ENCODE measurements around the gene UBE2H. TPM values are rescaled to one million over a fixed set of nuclear protein-coding genes. Genes with fewer than 3 reads are reported as not detected.

UBE2H gene
- total and polyA plus RNA-seq, 10 donors: 13.5 to 98.0 (median 65.5) TPM

- TF ChIP-seq POLR2A (IDR thresholded peaks at IDR 0.05) (no peak), CTCF (IDR thresholded peaks at IDR 0.05 in 8 of 11, conservative IDR thresholded peaks at IDR 0.05 in 3 of 11) (no peak), POLR2AphosphoS5 (IDR thresholded peaks at IDR 0.05) (no peak)
- Histone ChIP-seq H3K36me3 (peaks cover 0 to 39% (median 3%) of the 10 kb centered on the region in 6 donors), H3K4me3 (no peak overlapping the region), H3K4me1 (peaks cover 5 to 88% (median 36%) of the 10 kb centered on the region in 6 donors), H3K9me3 (no peaks in the 10 kb centered on the region), H3K27me3 (replicated peaks in 1 of 7) (no peaks in the 10 kb centered on the region), H3K27ac (no peak overlapping the region)
- intact Hi-C loops (cut with DNase I; ENCODE audit: low total_unique reads): no loop called here
- DNase-seq: no peak
- 82 to 94% (median 92%) methylated on average over 4 of the region's 4 CpGs for WGBS, 5 donors
These were observed 34.8 kb downstream of the UBE2H start for GRCh38 chr7:129917934-129918333.

GRCh38 chr7:129914536-129915272 lies 38.1 kb downstream of the UBE2H start:
- intact Hi-C loops (cut with DNase I; ENCODE audit: low total_unique reads): no loop called here

GRCh38 chr7:129913428-129913827 lies 39.3 kb downstream of the UBE2H start:
- H3K4me3 ChIP-seq: no peak overlapping the region
- intact Hi-C loops (cut with DNase I; ENCODE audit: low total_unique reads): no loop called here
- DNase-seq: no peak
- H3K4me1 ChIP-seq: peaks cover 5 to 63% (median 34%) of the 10 kb centered on the region in 6 donors
- H3K27ac ChIP-seq: no peak overlapping the region
- peaks cover 0 to 34% (median 2%) of the 10 kb centered on the region in 6 donors for H3K36me3 ChIP-seq
- no peak for TF ChIP-seq POLR2A (IDR thresholded peaks at IDR 0.05)
- no peak for TF ChIP-seq POLR2AphosphoS5 (IDR thresholded peaks at IDR 0.05)
- no peak for TF ChIP-seq CTCF (IDR thresholded peaks at IDR 0.05 in 8 of 11, conservative IDR thresholded peaks at IDR 0.05 in 3 of 11)
- H3K27me3 ChIP-seq (replicated peaks in 1 of 7): no peaks in the 10 kb centered on the region
- no peaks in the 10 kb centered on the region for H3K9me3 ChIP-seq
- WGBS, 5 donors: 94 to 99% (median 98%) methylated on average over 3 of the region's 3 CpGs

More at GRCh38 chr7:129914536-129915272, 38.1 kb downstream of the UBE2H start:
- Histone ChIP-seq H3K9me3 (no peaks in the 10 kb centered on the region), H3K27ac (peak overlapping the region in 1 of 8 donors; percentile 1), H3K36me3 (peaks cover 0 to 42% (median 2%) of the 10 kb centered on the region in 6 donors), H3K4me1 (peaks cover 5 to 65% (median 35%) of the 10 kb centered on the region in 6 donors), H3K4me3 (no peak overlapping the region), H3K27me3 (replicated peaks in 1 of 7) (no peaks in the 10 kb centered on the region)
- WGBS, 5 donors: 49 to 62% (median 58%) methylated on average over 9 of the region's 9 CpGs
- TF ChIP-seq CTCF (IDR thresholded peaks at IDR 0.05 in 8 of 11, conservative IDR thresholded peaks at IDR 0.05 in 3 of 11): no peak
- DNase-seq: no peak

- Histone ChIP-seq H3K4me1 (peaks cover 5 to 63% (median 42%) of the 10 kb centered on the region in 6 donors), H3K36me3 (peaks cover 0 to 29% (median 2%) of the 10 kb centered on the region in 6 donors), H3K27ac (no peak overlapping the region), H3K27me3 (replicated peaks in 1 of 7) (no peaks in the 10 kb centered on the region), H3K4me3 (no peak overlapping the region), H3K9me3 (no peaks in the 10 kb centered on the region)
- no peak for DNase-seq
- intact Hi-C loops (cut with DNase I; ENCODE audit: low total_unique reads): no loop called here
- WGBS, 5 donors: 95 to 98% (median 98%) methylated on average over 6 of the region's 6 CpGs
- TF ChIP-seq CTCF (IDR thresholded peaks at IDR 0.05 in 8 of 11, conservative IDR thresholded peaks at IDR 0.05 in 3 of 11) (no peak), POLR2AphosphoS5 (IDR thresholded peaks at IDR 0.05) (no peak), POLR2A (IDR thresholded peaks at IDR 0.05) (no peak)
These were observed 41.0 kb downstream of the UBE2H start for GRCh38 chr7:129911790-129912189.

All from spleen (tissue), 11 donors.